ENCODE measurements around the gene AGK.

DNA sequence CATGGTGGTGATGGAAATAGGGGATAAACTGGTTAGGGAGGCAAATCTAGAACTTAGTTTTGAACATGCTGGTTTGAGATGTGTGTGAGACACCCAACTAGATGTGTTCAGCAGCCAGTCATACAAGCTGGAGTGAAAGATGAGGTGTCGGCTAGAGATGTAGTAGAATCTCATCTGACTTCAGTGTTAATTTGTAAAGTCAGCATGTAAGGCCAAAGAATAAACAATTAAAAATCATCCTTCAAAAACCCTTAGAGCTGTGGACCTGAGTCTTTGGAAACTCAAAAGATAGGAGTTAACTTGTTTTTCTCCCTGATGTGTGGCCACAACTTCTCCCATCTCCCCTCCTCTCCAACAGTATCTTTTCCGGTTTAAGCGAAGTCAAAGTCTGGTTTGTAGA lies 22.8 kb upstream of the AGK start:
- TF ChIP-seq, protein P1, sequence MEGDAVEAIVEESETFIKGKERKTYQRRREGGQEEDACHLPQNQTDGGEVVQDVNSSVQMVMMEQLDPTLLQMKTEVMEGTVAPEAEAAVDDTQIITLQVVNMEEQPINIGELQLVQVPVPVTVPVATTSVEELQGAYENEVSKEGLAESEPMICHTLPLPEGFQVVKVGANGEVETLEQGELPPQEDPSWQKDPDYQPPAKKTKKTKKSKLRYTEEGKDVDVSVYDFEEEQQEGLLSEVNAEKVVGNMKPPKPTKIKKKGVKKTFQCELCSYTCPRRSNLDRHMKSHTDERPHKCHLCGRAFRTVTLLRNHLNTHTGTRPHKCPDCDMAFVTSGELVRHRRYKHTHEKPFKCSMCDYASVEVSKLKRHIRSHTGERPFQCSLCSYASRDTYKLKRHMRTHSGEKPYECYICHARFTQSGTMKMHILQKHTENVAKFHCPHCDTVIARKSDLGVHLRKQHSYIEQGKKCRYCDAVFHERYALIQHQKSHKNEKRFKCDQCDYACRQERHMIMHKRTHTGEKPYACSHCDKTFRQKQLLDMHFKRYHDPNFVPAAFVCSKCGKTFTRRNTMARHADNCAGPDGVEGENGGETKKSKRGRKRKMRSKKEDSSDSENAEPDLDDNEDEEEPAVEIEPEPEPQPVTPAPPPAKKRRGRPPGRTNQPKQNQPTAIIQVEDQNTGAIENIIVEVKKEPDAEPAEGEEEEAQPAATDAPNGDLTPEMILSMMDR (IDR thresholded peaks at IDR 0.05; ENCODE audit: poor library complexity): no peak
- TF ChIP-seq EZH2 (IDR thresholded peaks at IDR 0.05; ENCODE audit: borderline replicate concordance) (no peak), EZH2phosphoT487 (IDR thresholded peaks at IDR 0.05; ENCODE audit: low read depth, severe bottlenecking, unreplicated experiment) (no peak)
